ENCODE results near the gene HARBI1.

- TF ChIP-seq ZFP30 (CRISPR knock-in tag; IDR thresholded peaks at IDR 0.05) (no peak), BACH2 (CRISPR knock-in tag; IDR thresholded peaks at IDR 0.05; ENCODE audit: borderline replicate concordance) (no peak), ZNF565 (CRISPR knock-in tag; conservative IDR thresholded peaks at IDR 0.05; ENCODE audit: low read depth) (no peak), ZFP3 (CRISPR knock-in tag; IDR thresholded peaks at IDR 0.05) (no peak), ESRRG (CRISPR knock-in tag; IDR thresholded peaks at IDR 0.05) (no peak), TCF4 (CRISPR knock-in tag; IDR thresholded peaks at IDR 0.05; ENCODE audit: borderline replicate concordance) (no peak), OSR1 (CRISPR knock-in tag; IDR thresholded peaks at IDR 0.05) (no peak), CREB5 (CRISPR knock-in tag; IDR thresholded peaks at IDR 0.05; ENCODE audit: low read depth) (no peak), RARB (CRISPR knock-in tag; IDR thresholded peaks at IDR 0.05) (no peak), GLIS3 (CRISPR knock-in tag; IDR thresholded peaks at IDR 0.05) (no peak), ZC3H10 (CRISPR knock-in tag; IDR thresholded peaks at IDR 0.05) (no peak)
- TF ChIP-seq, protein P1, sequence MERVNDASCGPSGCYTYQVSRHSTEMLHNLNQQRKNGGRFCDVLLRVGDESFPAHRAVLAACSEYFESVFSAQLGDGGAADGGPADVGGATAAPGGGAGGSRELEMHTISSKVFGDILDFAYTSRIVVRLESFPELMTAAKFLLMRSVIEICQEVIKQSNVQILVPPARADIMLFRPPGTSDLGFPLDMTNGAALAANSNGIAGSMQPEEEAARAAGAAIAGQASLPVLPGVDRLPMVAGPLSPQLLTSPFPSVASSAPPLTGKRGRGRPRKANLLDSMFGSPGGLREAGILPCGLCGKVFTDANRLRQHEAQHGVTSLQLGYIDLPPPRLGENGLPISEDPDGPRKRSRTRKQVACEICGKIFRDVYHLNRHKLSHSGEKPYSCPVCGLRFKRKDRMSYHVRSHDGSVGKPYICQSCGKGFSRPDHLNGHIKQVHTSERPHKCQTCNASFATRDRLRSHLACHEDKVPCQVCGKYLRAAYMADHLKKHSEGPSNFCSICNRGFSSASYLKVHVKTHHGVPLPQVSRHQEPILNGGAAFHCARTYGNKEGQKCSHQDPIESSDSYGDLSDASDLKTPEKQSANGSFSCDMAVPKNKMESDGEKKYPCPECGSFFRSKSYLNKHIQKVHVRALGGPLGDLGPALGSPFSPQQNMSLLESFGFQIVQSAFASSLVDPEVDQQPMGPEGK (CRISPR knock-in tag; IDR thresholded peaks at IDR 0.05; ENCODE audit: borderline replicate concordance) = no peak
Observed at GRCh38 chr11:46609386-46609785, 7.6 kb downstream of the HARBI1 start.

Data from SK-N-SH treated with all-trans-retinoic acid at 6 μM for 48 hours (cell line).